ENCODE measurements around the gene CDKAL1. TPM values are rescaled to one million over a fixed set of nuclear protein-coding genes. Genes with fewer than 3 reads are reported as not detected.

CDKAL1 gene
- total and polyA plus RNA-seq, 2 of the 13 experiments (the other 11 are each of a cell fraction or from before 2014, with no cell fraction given): 9.5 to 27.7 TPM

GRCh38 chr6:21265730-21266044 is 731.4 kb downstream of the CDKAL1 start (continued):
- TF ChIP-seq MZF1 (CRISPR knock-in tag; IDR thresholded peaks at IDR 0.05; ENCODE audit: borderline replicate concordance): no peak
- TF ChIP-seq ZNF501 (CRISPR knock-in tag; IDR thresholded peaks at IDR 0.05): no peak

- Histone ChIP-seq H3K27me3 (ENCODE audit: control insufficient read depth in 1 of 2, insufficient read depth in 2 of 2, low read length in 2 of 2) (no peaks in the 10 kb centered on the region; a peak in 1 of 5 replicates), H3K4me2 (ENCODE audit: low read depth, low read length) (peak overlapping the region; percentile 81), H2AFZ (ENCODE audit: low read length) (peak overlapping the region; percentile 84), H3K27ac (ENCODE audit: extremely low read length, insufficient read depth, low read length) (no peak overlapping the region), H3K79me2 (ENCODE audit: insufficient read depth, low read length) (no peaks in the 10 kb centered on the region), H3K4me1 (ENCODE audit: insufficient read depth, low read length) (peaks cover 18% of the 10 kb centered on the region), H4K20me1 (ENCODE audit: insufficient read depth, low read length) (no peaks in the 10 kb centered on the region), H3K4me3 (replicated peaks in 1 of 3; ENCODE audit: insufficient read depth in 1 of 3, low read depth in 2 of 3, low read length in 3 of 3) (peak overlapping the region; percentile 10 to 57 (median 43)), H3K9me3 (ENCODE audit: low read length) (no peaks in the 10 kb centered on the region), H3K9ac (ENCODE audit: insufficient read depth, low read depth, low read length) (peak overlapping the region; percentile 3; the same call in 1 of the 2 replicates), H3K36me3 (replicated peaks in 1 of 2; ENCODE audit: control insufficient read depth in 1 of 2, insufficient read depth in 2 of 2, low read length in 2 of 2) (no peaks in the 10 kb centered on the region)
- ChIA-PET POLR2A (interaction anchor here (1.4 kb wide), 1 partner anchor 323 kb away, joined by 3 read pairs; the partner anchor contains the start of gene SOX4), CTCF (ENCODE audit: low intra/inter-chr PET ratio, low total read pairs) (interaction anchor here (1.5 kb wide), 1 partner anchor 319 kb away, joined by 3 read pairs; no protein-coding TSS in a partner anchor)
- peak; percentile 4 for FAIRE-seq
- intact Hi-C loops (cut with micrococcal nuclease; ENCODE audit: unreplicated experiment) (loop anchor here (2.0 kb wide), 1 partner anchor 318 kb away; no protein-coding TSS in a partner anchor), in situ Hi-C loops (cut with HindIII; ENCODE audit: extremely low pct_ligation_motif_present, low pct_unique_long_range_greater_than_20kb) (no loop called here)
- BruUV-seq (replicated peaks): no TSS peak
- DNase-seq (ENCODE audit: low spot score): no peak
- ATAC-seq: peak; percentile 89
- WGBS (ENCODE audit: low lambda C conversion rate): 40% methylated on average over 14 of the region's 14 CpGs
- no peak for TF ChIP-seq ZNF264 (CRISPR knock-in tag; IDR thresholded peaks at IDR 0.05)
- 0 out of 2 replicates have a peak, but pooled peaks have one; percentile 2 for TF ChIP-seq ZNF614 (CRISPR knock-in tag; IDR thresholded peaks at IDR 0.05; ENCODE audit: borderline replicate concordance)
- no peak for TF ChIP-seq GATA4 (IDR thresholded peaks at IDR 0.05; ENCODE audit: borderline replicate concordance, low read depth)
- no peak for TF ChIP-seq ZNF644 (CRISPR knock-in tag; IDR thresholded peaks at IDR 0.05; ENCODE audit: low read depth)
- no peak for TF ChIP-seq ZNF720 (CRISPR knock-in tag; IDR thresholded peaks at IDR 0.05)
- peak; percentile 62; the same call in 1 of the 2 replicates for TF ChIP-seq ZBTB4 (CRISPR knock-in tag; IDR thresholded peaks at IDR 0.05; ENCODE audit: borderline replicate concordance)
- TF ChIP-seq JDP2 (CRISPR knock-in tag; IDR thresholded peaks at IDR 0.05; ENCODE audit: borderline replicate concordance): no peak
- TF ChIP-seq THAP7 (CRISPR knock-in tag; IDR thresholded peaks at IDR 0.05): no peak
- 0 out of 2 replicates have a peak, but pooled peaks have one; percentile 27 for TF ChIP-seq ZNF605 (CRISPR knock-in tag; IDR thresholded peaks at IDR 0.05)
- 0 out of 2 replicates have a peak, but pooled peaks have one; percentile 28 for TF ChIP-seq AHDC1 (CRISPR knock-in tag; IDR thresholded peaks at IDR 0.05; ENCODE audit: borderline replicate concordance)
These were observed 736.5 kb downstream of the CDKAL1 start for GRCh38 chr6:21270636-21271201.
